IMR-90 (cell line): ENCODE measurements around the gene MEIS2. TPM values are rescaled to one million over a fixed set of nuclear protein-coding genes. Genes with fewer than 3 reads are reported as not detected.

Experiments
- ATAC-seq: fragments of 200-7000 bp; cut with Tn5 transposase; 2 replicates; pipeline ENCODE4 v1.9.1; 2020; ENCODE audit warnings: low read depth, mild to moderate bottlenecking, moderate library complexity
- BruUV-seq: library from RNA; stranded (reverse); fragments of 400-500 nt; replicated peaks from 2 replicates; lab custom pipeline; 2021; lab: Mats Ljungman, UMichigan
- CTCF ChIA-PET: fragments of 300-600 bp; formaldehyde crosslinking; extraction: SDS; loops from one replicate; lab custom pipeline; 2021; ENCODE audit warnings: antibody characterized with exemption; lab: Yijun Ruan, JAX
- POLR2A ChIA-PET: fragments of 300-600 bp; sonication (Branson Sonifier 250); formaldehyde crosslinking; loops from one replicate; lab custom pipeline; 2022; ENCODE audit warnings: antibody characterized with exemption; ENCODE audit not compliant: unreplicated experiment; lab: Charles Lee
- DNase-seq: peaks from one replicate; pipeline ENCODE4 v3.0.0; 2013
- H2AFZ ChIP-seq: replicated peaks from 2 replicates; pipeline ENCODE3; 2013; ENCODE audit warnings: low read length, mild to moderate bottlenecking; ENCODE audit not compliant: poor library complexity
- H2AK5ac ChIP-seq: 2 replicates; pipeline ENCODE4 v1.6.1; 2013; ENCODE audit warnings: low read depth, low read length, inconsistent platforms
- H2AK9ac ChIP-seq: replicated peaks from 2 replicates; pipeline ENCODE3; 2013; ENCODE audit warnings: mild to moderate bottlenecking, low read depth, low read length, moderate library complexity; ENCODE audit not compliant: poor library complexity
- H2BK120ac ChIP-seq: 2 replicates; pipeline ENCODE4 v1.6.1; 2013; ENCODE audit warnings: low read depth, low read length, inconsistent platforms
- H2BK15ac ChIP-seq: 3 replicates; pipeline ENCODE4 v1.6.1; 2013; ENCODE audit warnings: low read depth, low read length, inconsistent platforms
- H2BK20ac ChIP-seq: 2 replicates; pipeline ENCODE4 v1.6.1; 2013; ENCODE audit warnings: low read depth, mild to moderate bottlenecking, inconsistent platforms, low read length, moderate library complexity
- H2BK5ac ChIP-seq: 2 replicates; pipeline ENCODE4 v1.6.1; 2013; ENCODE audit warnings: mild to moderate bottlenecking, low read depth, low read length, inconsistent platforms; ENCODE audit not compliant: poor library complexity, severe bottlenecking
- H3K14ac ChIP-seq: replicated peaks from 2 replicates; pipeline ENCODE4 v1.6.1; 2013; ENCODE audit warnings: low read depth, low read length, inconsistent platforms
- H3K18ac ChIP-seq: 2 replicates; pipeline ENCODE4 v1.6.1; 2013; ENCODE audit warnings: low read depth, low read length, control low read depth
- H3K23ac ChIP-seq: 2 replicates; pipeline ENCODE4 v1.6.1; 2013; ENCODE audit warnings: low read depth, low read length, inconsistent platforms
- H3K27ac ChIP-seq: 2 replicates; pipeline ENCODE4 v1.5.1; 2013; ENCODE audit warnings: mild to moderate bottlenecking, control low read depth, low read length; ENCODE audit not compliant: insufficient read depth
- H3K27me3 ChIP-seq: 2 replicates; pipeline ENCODE4 v1.6.1; 2013; ENCODE audit warnings: low read length; ENCODE audit not compliant: control insufficient read depth, insufficient read depth
- H3K36me3 ChIP-seq: 2 replicates; pipeline ENCODE4 v1.6.1; 2013; ENCODE audit warnings: low read length, mixed read lengths; ENCODE audit not compliant: control insufficient read depth, insufficient read depth
- H3K4ac ChIP-seq: 2 replicates; pipeline ENCODE4 v1.6.1; 2013; ENCODE audit warnings: low read depth, low read length, inconsistent platforms
- H3K4me1 ChIP-seq: 2 replicates; pipeline ENCODE4 v1.6.1; 2013; ENCODE audit warnings: low read length, mixed read lengths; ENCODE audit not compliant: control insufficient read depth, insufficient read depth
- H3K4me2 ChIP-seq: 2 replicates; pipeline ENCODE4 v1.6.1; 2013; ENCODE audit warnings: low read depth, mild to moderate bottlenecking, control low read depth, low read length, moderate library complexity
- H3K4me3 ChIP-seq: 2 replicates; pipeline ENCODE4 v1.5.1; 2013; ENCODE audit warnings: low read depth, mild to moderate bottlenecking, control low read depth, low read length, moderate library complexity; ENCODE audit not compliant: insufficient read depth
- H3K56ac ChIP-seq: 2 replicates; pipeline ENCODE4 v1.6.1; 2013; ENCODE audit warnings: low read length, inconsistent platforms; ENCODE audit not compliant: insufficient read depth; ENCODE audit errors: extremely low read depth
- H3K79me1 ChIP-seq, 2 experiments: 2 replicates each; pipeline ENCODE4 v1.6.1; 2013; ENCODE audit warnings: low read length in 2 of 2, inconsistent platforms in 1 of 2, low read depth in 1 of 2
- H3K9ac ChIP-seq: 2 replicates; pipeline ENCODE4 v1.6.1; 2013; ENCODE audit warnings: low read depth, low read length, control low read depth
- H3K9me1 ChIP-seq: 2 replicates; pipeline ENCODE4 v1.6.1; 2013; ENCODE audit warnings: low read length, inconsistent platforms; ENCODE audit not compliant: insufficient read depth
- H3K9me3 ChIP-seq: 2 replicates; pipeline ENCODE4 v1.6.1; 2013; ENCODE audit warnings: low read length; ENCODE audit not compliant: control insufficient read depth, insufficient read depth
- H4K20me1 ChIP-seq: 2 replicates; pipeline ENCODE4 v1.6.1; 2013; ENCODE audit warnings: low read length, inconsistent platforms; ENCODE audit not compliant: insufficient read depth
- H4K5ac ChIP-seq: 2 replicates; pipeline ENCODE4 v1.6.1; 2013; ENCODE audit warnings: mild to moderate bottlenecking, low read depth, low read length, control low read depth
- H4K8ac ChIP-seq, 2 experiments: 2 replicates each; pipeline ENCODE4 v1.6.1; 2013; ENCODE audit warnings: low read depth in 2 of 2, low read length in 2 of 2, control low read depth in 1 of 2, inconsistent platforms in 1 of 2
- H4K91ac ChIP-seq: 2 replicates; pipeline ENCODE4 v1.6.1; 2013; ENCODE audit warnings: low read depth, low read length, inconsistent platforms; ENCODE audit not compliant: insufficient read depth
- BHLHE40 ChIP-seq: fragments of 150-350 bp; IDR thresholded peaks from 2 replicates; pipeline ENCODE4 v1.6.1; 2016; ENCODE audit warnings: mild to moderate bottlenecking, low read depth, low read length
- WGBS, 2 experiments: methylation state at CpG; one replicate each; pipeline versions ENCODE4 v1.1.5 to v1.1.7; 2013; ENCODE audit warnings: missing lambda C conversion rate in 2 of 2; ENCODE audit not compliant: insufficient read length in 1 of 2; ENCODE audit errors: extremely low coverage in 2 of 2; 5-methylcytosine and 5-hydroxymethylcytosine counted together
- dilution Hi-C: fragments of 300-500 bp; cut with HindIII; formaldehyde crosslinking; loops from one replicate; pipeline ENCODE4 v1.14.3; 2018; ENCODE audit warnings: low sequenced_read_pairs; ENCODE audit not compliant: unreplicated experiment
- in situ Hi-C: fragments of 300-500 bp; cut with MboI; formaldehyde crosslinking; loops from 3 replicates; pipeline ENCODE4 v1.14.3; 2019; ENCODE audit warnings: low sequenced_read_pairs, inconsistent platforms, mixed read lengths
- intact Hi-C: fragments of 100-400 bp; cut with micrococcal nuclease; formaldehyde crosslinking; loops from 2 replicates; pipeline ENCODE4 v1.10.0; 2022
- polyA plus RNA-seq, 3 experiments: library from polyadenylated mRNA; depleted of rRNA; stranded (reverse); fragments of >200 nt; gene quantifications; 2 replicates each; pipeline ENCODE4 v1.2.3, GENCODE V29; 2012; ENCODE audit warnings: low replicate concordance in 1 of 3
- total RNA-seq: library from RNA; depleted of rRNA; stranded (reverse); fragments of >200 nt; gene quantifications from 2 replicates; pipeline ENCODE4 v1.2.3, GENCODE V29; 2012

Gene MEIS2
- total and polyA plus RNA-seq, 2 of the 4 experiments (the other 2 are of a cell fraction) = 70.1 to 71.3 TPM

DNA sequence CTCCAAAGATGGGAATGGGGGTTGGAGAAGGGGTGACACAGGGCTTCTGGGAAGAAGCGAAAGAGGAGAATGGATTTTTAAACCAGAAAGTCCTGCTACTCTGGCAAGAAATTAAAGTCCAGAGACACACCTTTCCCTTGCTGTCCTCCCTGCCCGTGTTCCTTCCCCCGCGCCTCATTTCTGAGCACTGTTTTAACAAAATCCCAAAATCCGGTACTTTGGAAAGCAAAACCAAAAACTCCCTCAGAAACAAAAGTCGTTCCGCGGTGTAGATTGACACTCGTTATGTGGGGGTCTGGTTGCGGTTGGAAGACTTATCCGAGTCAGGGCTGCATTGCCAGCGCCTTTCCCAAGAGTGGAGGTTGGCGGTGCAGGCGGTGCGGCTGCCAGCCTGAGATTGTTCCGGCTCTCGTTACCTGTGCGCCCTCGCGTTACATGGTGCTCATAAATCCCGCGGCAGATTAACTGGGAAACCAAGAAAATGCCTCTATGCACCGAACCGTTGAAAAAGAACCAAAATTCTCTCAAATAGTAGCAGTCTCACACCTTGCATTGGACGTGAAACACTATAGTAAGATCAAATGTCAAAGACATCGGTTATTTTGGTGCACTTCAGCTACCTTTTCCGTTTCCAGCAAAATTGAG is 217.7 kb downstream of the MEIS2 start:
- no TSS peak for BruUV-seq
- H3K36me3 ChIP-seq = no peaks in the 10 kb centered on the region
- in situ Hi-C loops = loop anchor here (10.0 to 25.0 kb wide), 2 partner anchors 242 to 1005 kb away; no protein-coding TSS in a partner anchor

More for the DNA sequence above, 217.7 kb downstream of the MEIS2 start:
- TF ChIP-seq BHLHE40 = no peak
- no peak overlapping the region for H3K9ac ChIP-seq
- H4K20me1 ChIP-seq = no peaks in the 10 kb centered on the region
- ChIA-PET POLR2A (no interaction called here), CTCF (interaction anchor here (0.6 to 1.8 kb wide), 5 partner anchors 39 to 381 kb away, joined by 3 to 12 read pairs (median 4); no protein-coding TSS in a partner anchor)
- no peak overlapping the region for H3K27ac ChIP-seq
- no peak overlapping the region for H4K91ac ChIP-seq
- no peak overlapping the region for H2AK5ac ChIP-seq
- no peak overlapping the region for H4K8ac ChIP-seq
- H3K18ac ChIP-seq = no peak overlapping the region; the same call in 1 of the 2 replicates
- H2BK5ac ChIP-seq = no peak overlapping the region
- H2AK9ac ChIP-seq = no peak overlapping the region
- WGBS, 2 experiments = 25% methylated on average over 13 of the region's 27 CpGs; no CpG with 5 or more reads in 1 of the 2 experiments
- H3K27me3 ChIP-seq = peaks cover 24% of the 10 kb centered on the region
- H3K9me3 ChIP-seq = peaks cover 2% of the 10 kb centered on the region; the same call in 1 of the 2 replicates
- H3K4ac ChIP-seq = 0 out of 2 replicates have a peak overlapping the region, but pooled peaks have one; percentile 0
- 0 out of 2 replicates have a peak overlapping the region, but pooled peaks have one; percentile 31 for H3K23ac ChIP-seq
- no peaks in the 10 kb centered on the region; the same call in 1 of the 2 replicates for H3K4me1 ChIP-seq
- H2BK120ac ChIP-seq = peak overlapping the region; percentile 16
- intact Hi-C loops = loop anchor here (1.0 to 10.0 kb wide), 7 partner anchors 218 to 1365 kb away; partner anchors contain the start of gene MEIS2
- H2BK15ac ChIP-seq = no peak overlapping the region
- H3K14ac ChIP-seq = no peak overlapping the region
- no peaks in the 10 kb centered on the region for H3K9me1 ChIP-seq
- H3K56ac ChIP-seq = no peak overlapping the region
- no peak for ATAC-seq
- peak overlapping the region; percentile 16 for H2AFZ ChIP-seq
- no peak overlapping the region for H4K5ac ChIP-seq
- DNase-seq = no peak
- dilution Hi-C loops = no loop called here
- H3K79me1 ChIP-seq = no peaks in the 10 kb centered on the region; a peak in 1 of 4 replicates
- H3K4me2 ChIP-seq = peak overlapping the region; percentile 96
- H2BK20ac ChIP-seq = no peak overlapping the region
- peak overlapping the region; percentile 45 for H3K4me3 ChIP-seq
